ENCODE measurements around the gene HS3ST5.
A peak's percentile ranks its signal among the peaks of the same experiment; 100 is the strongest.

HS3ST5 gene

DNA sequence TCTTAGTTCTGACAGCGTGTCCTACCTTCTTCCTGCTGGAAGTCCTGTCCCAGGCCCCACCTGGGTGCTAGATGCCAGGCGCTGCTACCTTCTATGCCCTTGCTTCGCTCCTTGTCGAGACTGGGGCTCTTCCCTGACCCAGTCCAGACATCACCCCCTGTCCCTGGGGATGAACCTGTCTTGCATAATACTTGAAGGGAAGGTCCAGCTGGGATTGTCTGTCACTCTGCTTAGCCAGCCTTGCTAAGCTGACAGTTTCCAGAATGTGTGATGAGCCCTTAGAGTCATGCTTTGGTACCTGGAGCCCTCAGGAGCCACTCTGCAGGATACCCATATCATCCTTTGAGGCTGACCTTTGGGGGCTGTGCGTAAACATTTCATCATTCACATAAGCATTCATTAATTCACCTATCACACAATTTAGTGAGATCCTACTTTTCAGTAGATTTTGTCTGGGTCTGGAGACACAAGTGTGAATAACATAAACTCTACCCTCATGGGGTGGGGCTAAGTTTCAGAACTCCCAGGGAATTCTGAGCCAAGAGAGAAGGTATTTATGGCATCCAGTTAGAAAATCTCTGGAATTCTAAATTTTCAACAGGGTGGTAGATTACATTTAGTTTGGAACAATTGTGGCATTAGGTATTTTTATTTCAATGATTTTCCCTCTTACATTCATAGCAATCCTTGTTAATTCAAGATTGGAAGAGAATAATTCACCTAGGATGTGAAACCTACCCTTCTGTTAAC, 220.7 kb downstream of the HS3ST5 start:
- no peak for TF ChIP-seq EZH2phosphoT487 (IDR thresholded peaks at IDR 0.05; ENCODE audit: low read depth)
- TF ChIP-seq, protein P1, sequence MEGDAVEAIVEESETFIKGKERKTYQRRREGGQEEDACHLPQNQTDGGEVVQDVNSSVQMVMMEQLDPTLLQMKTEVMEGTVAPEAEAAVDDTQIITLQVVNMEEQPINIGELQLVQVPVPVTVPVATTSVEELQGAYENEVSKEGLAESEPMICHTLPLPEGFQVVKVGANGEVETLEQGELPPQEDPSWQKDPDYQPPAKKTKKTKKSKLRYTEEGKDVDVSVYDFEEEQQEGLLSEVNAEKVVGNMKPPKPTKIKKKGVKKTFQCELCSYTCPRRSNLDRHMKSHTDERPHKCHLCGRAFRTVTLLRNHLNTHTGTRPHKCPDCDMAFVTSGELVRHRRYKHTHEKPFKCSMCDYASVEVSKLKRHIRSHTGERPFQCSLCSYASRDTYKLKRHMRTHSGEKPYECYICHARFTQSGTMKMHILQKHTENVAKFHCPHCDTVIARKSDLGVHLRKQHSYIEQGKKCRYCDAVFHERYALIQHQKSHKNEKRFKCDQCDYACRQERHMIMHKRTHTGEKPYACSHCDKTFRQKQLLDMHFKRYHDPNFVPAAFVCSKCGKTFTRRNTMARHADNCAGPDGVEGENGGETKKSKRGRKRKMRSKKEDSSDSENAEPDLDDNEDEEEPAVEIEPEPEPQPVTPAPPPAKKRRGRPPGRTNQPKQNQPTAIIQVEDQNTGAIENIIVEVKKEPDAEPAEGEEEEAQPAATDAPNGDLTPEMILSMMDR (IDR thresholded peaks at IDR 0.05; ENCODE audit: low read depth, low read length): no peak
- Histone ChIP-seq H3K27me3 (ENCODE audit: low read depth, low read length) (no peaks in the 10 kb centered on the region), H2AFZ (ENCODE audit: low read depth, low read length) (no peak overlapping the region)

DNA sequence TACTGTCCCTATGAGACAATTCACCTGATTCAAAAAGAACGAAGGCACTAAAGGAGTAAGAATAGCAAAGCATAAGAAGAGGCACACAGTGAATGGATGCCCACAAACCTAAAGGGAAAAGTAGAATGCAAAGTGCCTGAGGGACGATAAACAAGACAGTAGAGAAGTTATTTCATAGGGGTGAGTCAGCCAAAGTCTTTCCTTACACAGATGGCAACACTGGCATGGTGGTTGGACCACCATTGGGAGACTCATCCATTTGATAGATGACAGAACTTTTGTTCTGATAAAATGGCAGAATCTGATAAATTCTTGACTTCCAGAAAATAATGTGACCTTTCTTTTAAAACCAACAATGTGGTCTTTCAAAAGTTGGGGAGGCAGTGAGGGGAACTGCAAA, 223.8 kb downstream of the HS3ST5 start:
- Histone ChIP-seq H3K4me2 (ENCODE audit: low read length) (no peak overlapping the region), H3K4me1 (ENCODE audit: low read length) (no peaks in the 10 kb centered on the region), H3K27me3 (ENCODE audit: low read depth, low read length) (no peaks in the 10 kb centered on the region), H4K20me1 (ENCODE audit: insufficient read depth, low read length) (no peaks in the 10 kb centered on the region), H3K4me3 (ENCODE audit: low read length) (no peak overlapping the region), H2AFZ (ENCODE audit: low read depth, low read length) (no peak overlapping the region), H3K79me2 (ENCODE audit: low read length) (no peaks in the 10 kb centered on the region), H3K27ac (ENCODE audit: low read length) (no peak overlapping the region), H3K9me3 (ENCODE audit: insufficient read depth, low read length) (no peaks in the 10 kb centered on the region), H3K9ac (ENCODE audit: low read length) (no peak overlapping the region), H3K36me3 (replicated peaks; ENCODE audit: low read depth, low read length) (no peaks in the 10 kb centered on the region)
- TF ChIP-seq, protein P1 (IDR thresholded peaks at IDR 0.05; ENCODE audit: low read depth, low read length): no peak
- no peak for TF ChIP-seq EZH2phosphoT487 (IDR thresholded peaks at IDR 0.05; ENCODE audit: low read depth)

More for the DNA sequence above, 220.7 kb downstream of the HS3ST5 start:
- Histone ChIP-seq H3K4me3 (ENCODE audit: low read length) (no peak overlapping the region), H3K9me3 (ENCODE audit: insufficient read depth, low read length) (no peaks in the 10 kb centered on the region), H3K27ac (ENCODE audit: low read length) (no peak overlapping the region), H4K20me1 (ENCODE audit: insufficient read depth, low read length) (no peaks in the 10 kb centered on the region), H3K9ac (ENCODE audit: low read length) (no peak overlapping the region), H3K4me1 (ENCODE audit: low read length) (no peaks in the 10 kb centered on the region), H3K4me2 (ENCODE audit: low read length) (no peak overlapping the region), H3K36me3 (replicated peaks; ENCODE audit: low read depth, low read length) (no peaks in the 10 kb centered on the region), H3K79me2 (ENCODE audit: low read length) (no peaks in the 10 kb centered on the region)

DNA sequence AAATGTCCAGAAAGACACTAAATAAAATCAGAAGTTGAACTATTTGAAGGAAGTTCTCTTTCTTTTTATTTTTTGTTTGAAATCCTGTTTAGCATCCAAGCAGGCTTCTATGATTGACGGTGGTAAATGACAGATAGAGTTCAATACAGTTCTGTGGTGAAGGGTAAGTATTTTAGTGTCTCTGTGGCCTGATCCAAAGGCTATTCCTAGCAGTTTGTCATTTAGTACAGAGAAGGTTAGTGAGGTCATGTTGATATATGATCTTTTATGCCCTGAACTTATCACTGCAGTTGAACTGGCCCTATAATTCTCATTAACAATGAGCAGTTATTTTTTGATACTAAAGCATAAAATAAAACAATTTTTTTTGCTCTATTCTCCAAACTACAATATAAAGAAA, 227.2 kb downstream of the HS3ST5 start:
- no peaks in the 10 kb centered on the region for H3K9me3 ChIP-seq (ENCODE audit: insufficient read depth, low read length)
- H2AFZ ChIP-seq (ENCODE audit: low read depth, low read length): no peak overlapping the region
- no peaks in the 10 kb centered on the region for H3K36me3 ChIP-seq (replicated peaks; ENCODE audit: low read depth, low read length)
- H3K4me1 ChIP-seq (ENCODE audit: low read length): no peaks in the 10 kb centered on the region
- no peak overlapping the region for H3K27ac ChIP-seq (ENCODE audit: low read length)
- H3K4me2 ChIP-seq (ENCODE audit: low read length): no peak overlapping the region
- no peak overlapping the region for H3K4me3 ChIP-seq (ENCODE audit: low read length)
- no peaks in the 10 kb centered on the region for H3K79me2 ChIP-seq (ENCODE audit: low read length)
- no peaks in the 10 kb centered on the region for H3K27me3 ChIP-seq (ENCODE audit: low read depth, low read length)
- H4K20me1 ChIP-seq (ENCODE audit: insufficient read depth, low read length): no peaks in the 10 kb centered on the region
- TF ChIP-seq, protein P1 (IDR thresholded peaks at IDR 0.05; ENCODE audit: low read depth, low read length): no peak
- TF ChIP-seq EZH2phosphoT487 (IDR thresholded peaks at IDR 0.05; ENCODE audit: low read depth): no peak
- H3K9ac ChIP-seq (ENCODE audit: low read length): no peak overlapping the region

DNA sequence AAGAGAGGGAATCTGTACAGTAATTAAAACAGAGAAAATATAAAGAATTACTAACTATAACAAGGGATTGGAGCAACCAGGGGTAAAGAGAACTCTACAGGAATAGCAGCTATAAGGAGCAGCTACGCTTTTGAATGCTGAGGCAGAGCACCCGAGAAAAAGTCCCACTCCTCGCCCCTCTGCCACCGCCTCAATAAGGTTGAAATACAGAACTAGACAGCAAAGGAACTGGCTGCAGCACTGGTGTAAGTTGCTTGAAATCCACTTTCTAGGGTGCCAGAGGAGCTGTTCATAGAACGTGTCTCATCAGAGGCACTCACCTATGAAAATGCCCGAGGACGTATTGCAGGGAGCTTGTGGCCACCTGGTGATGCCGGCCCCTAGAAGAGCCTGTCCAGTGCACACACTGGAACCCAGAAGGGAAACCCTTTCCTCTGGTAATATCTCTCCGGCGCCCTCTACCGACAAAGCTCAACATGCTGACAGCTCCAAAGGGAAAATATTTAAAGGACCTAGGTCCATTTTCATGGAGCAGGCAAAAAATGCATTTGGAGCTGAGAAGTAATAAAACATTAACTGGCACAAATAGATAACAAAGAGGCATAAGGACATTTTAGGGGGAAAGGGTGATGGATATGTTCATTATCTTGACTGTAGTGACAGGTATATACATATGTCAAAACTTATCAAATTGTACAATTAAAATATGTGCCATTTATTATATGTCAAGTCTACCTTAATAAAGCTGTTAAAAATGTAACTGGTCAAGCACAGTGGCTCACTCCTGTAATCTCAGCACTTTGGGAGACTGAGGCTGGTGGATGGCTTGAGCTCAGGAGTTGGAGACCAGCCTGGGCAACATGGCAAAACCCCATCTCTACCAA, 234.5 kb downstream of the HS3ST5 start:
- no peak overlapping the region for H2AFZ ChIP-seq (ENCODE audit: low read depth, low read length)
- no peaks in the 10 kb centered on the region for H3K27me3 ChIP-seq (ENCODE audit: low read depth, low read length)
- no peaks in the 10 kb centered on the region for H3K36me3 ChIP-seq (replicated peaks; ENCODE audit: low read depth, low read length)
- no peaks in the 10 kb centered on the region for H3K9me3 ChIP-seq (ENCODE audit: insufficient read depth, low read length)
- H3K27ac ChIP-seq (ENCODE audit: low read length): no peak overlapping the region
- no peaks in the 10 kb centered on the region for H3K79me2 ChIP-seq (ENCODE audit: low read length)
- H3K4me1 ChIP-seq (ENCODE audit: low read length): no peaks in the 10 kb centered on the region
- H3K9ac ChIP-seq (ENCODE audit: low read length): no peak overlapping the region
- H4K20me1 ChIP-seq (ENCODE audit: insufficient read depth, low read length): no peaks in the 10 kb centered on the region
- H3K4me3 ChIP-seq (ENCODE audit: low read length): peak overlapping the region; percentile 56
- TF ChIP-seq EZH2phosphoT487 (IDR thresholded peaks at IDR 0.05; ENCODE audit: low read depth): no peak
- TF ChIP-seq, protein P1 (IDR thresholded peaks at IDR 0.05; ENCODE audit: low read depth, low read length): peak; percentile 74
- peak overlapping the region; percentile 61 for H3K4me2 ChIP-seq (ENCODE audit: low read length)

All from OCI-LY3 (cell line).